Dermis microvascular lymphatic vessel endothelial cell (primary cell): Measurements from ENCODE around the gene METTL21A. TPM values are rescaled to one million over a fixed set of nuclear protein-coding genes. Genes with fewer than 3 reads are reported as not detected.

Experiments used
- total RNA-seq: library from RNA; depleted of rRNA; stranded (reverse); fragments of >200 nt; gene quantifications from 2 replicates; pipeline ENCODE4 v1.2.1, GENCODE V29; 2014

METTL21A gene
- total RNA-seq, 1 donor from 2014 or later = 17.6 TPM

Other genes starting within 250 kb of the METTL21A start
- 29.7 and 31.0 TPM in 2 replicates for gene CREB1, start 95.4 kb downstream of the METTL21A start, total RNA-seq
- 18.1 and 27.3 TPM in 2 replicates for gene CCNYL1, start 86.2 kb upstream of the METTL21A start, total RNA-seq
- gene FZD5, start 144.5 kb upstream of the METTL21A start, total RNA-seq = 1.7 and 2.5 TPM in 2 replicates